Measurements from ENCODE around the gene NRDC.

NRDC gene

DNA sequence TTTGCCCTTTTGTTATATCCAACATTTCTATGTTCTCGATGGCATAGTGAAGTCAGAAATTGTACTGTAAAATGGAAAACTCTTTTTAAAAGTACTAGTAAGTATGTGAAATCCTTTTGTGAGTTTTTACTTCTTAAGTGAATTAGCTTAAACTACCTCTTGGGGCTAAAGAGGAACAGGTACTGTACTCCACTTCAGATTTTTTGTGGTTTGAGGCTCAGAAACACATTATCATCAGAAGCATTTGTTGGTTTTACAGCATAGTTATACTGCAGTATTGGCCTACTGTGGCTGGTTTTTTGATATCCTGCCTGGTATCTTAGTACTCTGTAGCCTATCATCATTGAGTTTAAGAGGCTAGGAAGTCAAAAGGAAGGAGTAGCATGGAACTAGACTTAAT, 117.2 kb downstream of the NRDC start (continued):
- TF ChIP-seq SP3 (tag by site-specific recombination; IDR thresholded peaks at IDR 0.05), result no peak
- no peak for TF ChIP-seq ZNF239 (tag by site-specific recombination; IDR thresholded peaks at IDR 0.05)
- no peak for TF ChIP-seq TRIM28 (IDR thresholded peaks at IDR 0.05; ENCODE audit: borderline replicate concordance, low read length)
- TF ChIP-seq GLI4 (tag by site-specific recombination; IDR thresholded peaks at IDR 0.05), result no peak
- TF ChIP-seq, protein P1, sequence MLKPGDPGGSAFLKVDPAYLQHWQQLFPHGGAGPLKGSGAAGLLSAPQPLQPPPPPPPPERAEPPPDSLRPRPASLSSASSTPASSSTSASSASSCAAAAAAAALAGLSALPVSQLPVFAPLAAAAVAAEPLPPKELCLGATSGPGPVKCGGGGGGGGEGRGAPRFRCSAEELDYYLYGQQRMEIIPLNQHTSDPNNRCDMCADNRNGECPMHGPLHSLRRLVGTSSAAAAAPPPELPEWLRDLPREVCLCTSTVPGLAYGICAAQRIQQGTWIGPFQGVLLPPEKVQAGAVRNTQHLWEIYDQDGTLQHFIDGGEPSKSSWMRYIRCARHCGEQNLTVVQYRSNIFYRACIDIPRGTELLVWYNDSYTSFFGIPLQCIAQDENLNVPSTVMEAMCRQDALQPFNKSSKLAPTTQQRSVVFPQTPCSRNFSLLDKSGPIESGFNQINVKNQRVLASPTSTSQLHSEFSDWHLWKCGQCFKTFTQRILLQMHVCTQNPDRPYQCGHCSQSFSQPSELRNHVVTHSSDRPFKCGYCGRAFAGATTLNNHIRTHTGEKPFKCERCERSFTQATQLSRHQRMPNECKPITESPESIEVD (tag by site-specific recombination; IDR thresholded peaks at IDR 0.05), result no peak
- no peak for TF ChIP-seq ZNF544 (tag by site-specific recombination; IDR thresholded peaks at IDR 0.05)
- TF ChIP-seq ZNF202 (tag by site-specific recombination; IDR thresholded peaks at IDR 0.05; ENCODE audit: borderline replicate concordance), result no peak
- TF ChIP-seq OSR2 (tag by site-specific recombination; IDR thresholded peaks at IDR 0.05), result no peak

DNA sequence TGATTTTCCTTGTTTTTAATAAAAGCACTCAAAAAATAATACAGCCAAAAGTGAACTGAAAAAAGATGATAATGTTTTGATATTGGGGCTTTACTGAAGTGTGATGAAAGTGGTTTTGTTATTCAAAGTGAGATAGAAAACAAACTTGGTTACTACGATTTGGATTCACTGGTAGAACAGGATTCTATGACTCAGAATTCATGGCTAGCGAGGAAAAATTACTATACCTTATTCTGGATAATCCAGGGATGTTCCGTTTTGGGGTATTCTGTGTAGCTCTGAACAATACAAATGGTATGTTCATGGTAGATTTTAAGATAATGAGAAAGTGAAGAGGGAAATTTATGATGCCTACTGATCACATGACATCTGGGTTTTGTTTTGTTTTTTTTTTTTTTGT, 117.7 kb downstream of the NRDC start:
- Histone ChIP-seq H3K4me1 (ENCODE audit: control insufficient read depth, insufficient read depth, low read length) (no peaks in the 10 kb centered on the region), H3K27ac (ENCODE audit: extremely low read depth, low read depth, low read length) (no peak overlapping the region), H3K9me3 (ENCODE audit: control insufficient read depth, insufficient read depth, low read depth, low read length) (no peaks in the 10 kb centered on the region), H3K36me3 (ENCODE audit: control insufficient read depth in 2 of 2, insufficient read depth in 1 of 2, low read length in 2 of 2) (peaks cover 16 to 44% of the 10 kb centered on the region in 2 experiments; a peak in 2 of 3 replicates), H3K4me3 (ENCODE audit: low read depth, low read length) (no peak overlapping the region)
- ChIA-PET CTCF (interaction anchor here (0.8 to 1.6 kb wide), 2 partner anchors 8 to 30 kb away, joined by 3 to 9 read pairs; no protein-coding TSS in a partner anchor), POLR2A (no interaction called here)
- TF ChIP-seq ZNF837 (tag by site-specific recombination; IDR thresholded peaks at IDR 0.05) (no peak), PRDM1 (tag by site-specific recombination; IDR thresholded peaks at IDR 0.05) (0 out of 2 replicates have a peak, but pooled peaks have one; percentile 33)

DNA sequence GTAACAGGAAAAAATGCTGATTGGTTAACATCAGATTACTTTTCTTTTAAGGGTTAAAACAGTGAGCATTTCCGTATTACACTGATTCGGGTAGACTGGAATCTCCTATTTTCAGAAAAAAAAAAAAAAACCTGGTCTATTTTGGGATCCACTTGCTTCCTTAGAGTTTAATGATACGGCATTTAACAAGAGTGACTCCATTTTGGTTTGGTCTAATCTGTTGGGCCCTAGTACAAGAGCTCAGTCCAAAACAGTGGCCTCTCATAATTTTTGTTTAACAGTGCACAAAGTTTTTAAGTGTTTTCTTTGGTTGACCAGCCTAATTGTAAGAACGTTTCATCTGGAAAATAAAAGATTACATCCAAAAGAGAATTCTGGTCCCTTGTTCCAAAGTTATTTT, 120.2 kb downstream of the NRDC start:
- POLR2A ChIA-PET, result interaction anchor here (1.1 kb wide), 1 partner anchor 29 kb away, joined by 3 read pairs; no protein-coding TSS in a partner anchor
- Histone ChIP-seq H3K27ac (ENCODE audit: extremely low read depth, low read depth, low read length) (no peak overlapping the region), H3K9me3 (ENCODE audit: control insufficient read depth, insufficient read depth, low read depth, low read length) (no peaks in the 10 kb centered on the region), H3K4me1 (ENCODE audit: control insufficient read depth, insufficient read depth, low read length) (no peaks in the 10 kb centered on the region), H3K36me3 (ENCODE audit: control insufficient read depth in 2 of 2, insufficient read depth in 1 of 2, low read length in 2 of 2) (peaks cover 10 to 46% of the 10 kb centered on the region in 2 experiments; a peak in 2 of 3 replicates), H3K4me3 (ENCODE audit: low read depth, low read length) (no peak overlapping the region)
- no peak for TF ChIP-seq ZNF785 (tag by site-specific recombination; IDR thresholded peaks at IDR 0.05)
- TF ChIP-seq ZNF274 (IDR thresholded peaks at IDR 0.05; ENCODE audit: low read length), result no peak
- TF ChIP-seq ZNF274 (tag by site-specific recombination; IDR thresholded peaks at IDR 0.05; ENCODE audit: borderline replicate concordance), result no peak
- TF ChIP-seq, protein P2, sequence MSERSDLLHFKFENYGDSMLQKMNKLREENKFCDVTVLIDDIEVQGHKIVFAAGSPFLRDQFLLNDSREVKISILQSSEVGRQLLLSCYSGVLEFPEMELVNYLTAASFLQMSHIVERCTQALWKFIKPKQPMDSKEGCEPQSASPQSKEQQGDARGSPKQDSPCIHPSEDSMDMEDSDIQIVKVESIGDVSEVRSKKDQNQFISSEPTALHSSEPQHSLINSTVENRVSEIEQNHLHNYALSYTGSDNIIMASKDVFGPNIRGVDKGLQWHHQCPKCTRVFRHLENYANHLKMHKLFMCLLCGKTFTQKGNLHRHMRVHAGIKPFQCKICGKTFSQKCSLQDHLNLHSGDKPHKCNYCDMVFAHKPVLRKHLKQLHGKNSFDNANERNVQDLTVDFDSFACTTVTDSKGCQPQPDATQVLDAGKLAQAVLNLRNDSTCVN (tag by site-specific recombination; optimal IDR thresholded peaks at IDR 0.05), result no peak
- TF ChIP-seq ZNF654 (tag by site-specific recombination; IDR thresholded peaks at IDR 0.05; ENCODE audit: low read depth), result no peak
- TF ChIP-seq SP2 (tag by site-specific recombination; IDR thresholded peaks at IDR 0.05), result no peak
- TF ChIP-seq, protein P3, sequence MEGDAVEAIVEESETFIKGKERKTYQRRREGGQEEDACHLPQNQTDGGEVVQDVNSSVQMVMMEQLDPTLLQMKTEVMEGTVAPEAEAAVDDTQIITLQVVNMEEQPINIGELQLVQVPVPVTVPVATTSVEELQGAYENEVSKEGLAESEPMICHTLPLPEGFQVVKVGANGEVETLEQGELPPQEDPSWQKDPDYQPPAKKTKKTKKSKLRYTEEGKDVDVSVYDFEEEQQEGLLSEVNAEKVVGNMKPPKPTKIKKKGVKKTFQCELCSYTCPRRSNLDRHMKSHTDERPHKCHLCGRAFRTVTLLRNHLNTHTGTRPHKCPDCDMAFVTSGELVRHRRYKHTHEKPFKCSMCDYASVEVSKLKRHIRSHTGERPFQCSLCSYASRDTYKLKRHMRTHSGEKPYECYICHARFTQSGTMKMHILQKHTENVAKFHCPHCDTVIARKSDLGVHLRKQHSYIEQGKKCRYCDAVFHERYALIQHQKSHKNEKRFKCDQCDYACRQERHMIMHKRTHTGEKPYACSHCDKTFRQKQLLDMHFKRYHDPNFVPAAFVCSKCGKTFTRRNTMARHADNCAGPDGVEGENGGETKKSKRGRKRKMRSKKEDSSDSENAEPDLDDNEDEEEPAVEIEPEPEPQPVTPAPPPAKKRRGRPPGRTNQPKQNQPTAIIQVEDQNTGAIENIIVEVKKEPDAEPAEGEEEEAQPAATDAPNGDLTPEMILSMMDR (tag by site-specific recombination; IDR thresholded peaks at IDR 0.05), result no peak
- TF ChIP-seq ZNF473 (tag by site-specific recombination; IDR thresholded peaks at IDR 0.05), result no peak
- TF ChIP-seq, protein P4, sequence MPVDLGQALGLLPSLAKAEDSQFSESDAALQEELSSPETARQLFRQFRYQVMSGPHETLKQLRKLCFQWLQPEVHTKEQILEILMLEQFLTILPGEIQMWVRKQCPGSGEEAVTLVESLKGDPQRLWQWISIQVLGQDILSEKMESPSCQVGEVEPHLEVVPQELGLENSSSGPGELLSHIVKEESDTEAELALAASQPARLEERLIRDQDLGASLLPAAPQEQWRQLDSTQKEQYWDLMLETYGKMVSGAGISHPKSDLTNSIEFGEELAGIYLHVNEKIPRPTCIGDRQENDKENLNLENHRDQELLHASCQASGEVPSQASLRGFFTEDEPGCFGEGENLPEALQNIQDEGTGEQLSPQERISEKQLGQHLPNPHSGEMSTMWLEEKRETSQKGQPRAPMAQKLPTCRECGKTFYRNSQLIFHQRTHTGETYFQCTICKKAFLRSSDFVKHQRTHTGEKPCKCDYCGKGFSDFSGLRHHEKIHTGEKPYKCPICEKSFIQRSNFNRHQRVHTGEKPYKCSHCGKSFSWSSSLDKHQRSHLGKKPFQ (tag by site-specific recombination; IDR thresholded peaks at IDR 0.05), result no peak
- CTCF ChIA-PET, result interaction anchor here (0.5 to 1.0 kb wide), 2 partner anchors 10 to 59 kb away, joined by 3 to 4 read pairs; no protein-coding TSS in a partner anchor
